Measurements from ENCODE around the gene OST4.

OST4 gene

DNA sequence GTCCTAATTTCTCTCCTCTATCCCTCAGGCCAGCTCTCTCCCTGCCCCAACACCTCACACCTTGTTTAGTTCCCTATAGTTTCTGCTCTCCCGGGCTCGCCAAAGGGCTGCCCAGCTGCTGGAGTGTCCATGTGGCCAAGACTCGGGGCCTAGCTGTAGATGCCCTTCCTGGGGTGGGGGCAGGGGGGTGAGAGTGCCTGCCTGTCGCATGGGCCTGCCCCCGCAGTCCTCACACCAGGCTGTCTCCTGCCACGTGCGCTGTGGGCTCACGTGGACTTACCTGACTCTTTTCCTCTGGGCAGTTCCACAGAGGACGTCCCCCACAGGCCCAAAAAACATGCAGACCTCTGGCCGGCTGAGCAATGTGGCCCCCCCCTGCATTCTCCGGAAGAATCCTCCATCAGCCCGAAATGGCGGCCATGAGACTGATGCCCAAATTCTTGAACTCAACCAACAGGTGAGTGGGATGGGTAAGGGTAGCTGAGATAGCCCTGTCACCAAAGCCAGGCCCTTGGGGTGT, 46.1 kb downstream of the OST4 start:
- DNase-seq (ENCODE audit: low read depth), result no peak

DNA sequence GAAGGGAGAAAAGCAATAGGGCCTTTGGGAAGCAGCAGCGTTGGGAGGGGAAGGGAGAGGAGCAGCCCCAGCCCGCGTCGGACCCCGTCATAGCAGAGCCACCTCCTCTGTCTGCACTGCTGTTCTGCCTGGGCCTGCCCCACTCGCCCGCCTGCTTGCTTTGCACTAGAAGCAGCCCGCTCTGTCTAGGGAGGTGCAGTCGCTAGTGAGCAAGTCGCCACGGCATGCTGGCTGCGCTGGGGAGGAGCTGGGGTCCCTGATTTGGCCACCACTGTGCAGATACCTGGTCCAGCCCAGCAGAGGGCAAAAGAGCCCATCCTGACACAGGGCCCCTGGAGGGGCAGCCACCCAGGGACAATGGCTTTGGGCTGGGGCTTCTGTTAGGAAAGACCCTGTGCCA, 46.6 kb downstream of the OST4 start:
- DNase-seq (ENCODE audit: low read depth), result no peak

DNA sequence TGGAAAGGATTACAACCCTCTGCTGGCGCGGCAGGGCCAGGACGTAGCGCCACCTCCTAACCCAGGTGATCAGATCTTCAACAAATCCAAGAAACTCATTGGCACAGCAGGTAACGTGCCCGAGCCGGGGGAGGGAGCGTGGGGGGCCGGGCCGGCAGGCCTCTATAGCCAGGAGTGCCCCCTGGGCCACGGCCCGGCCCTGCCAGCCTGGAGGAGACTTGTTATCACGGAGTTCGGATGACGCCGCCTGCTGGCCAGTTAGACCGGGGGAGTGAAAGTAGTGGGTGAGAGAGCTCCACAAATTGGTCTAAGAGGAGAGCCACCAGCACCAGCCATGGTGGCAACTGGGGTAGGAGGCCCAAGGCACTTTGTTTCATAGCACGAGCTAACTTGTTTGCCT, 47.3 kb downstream of the OST4 start:
- DNase-seq (ENCODE audit: low read depth), result no peak

DNA sequence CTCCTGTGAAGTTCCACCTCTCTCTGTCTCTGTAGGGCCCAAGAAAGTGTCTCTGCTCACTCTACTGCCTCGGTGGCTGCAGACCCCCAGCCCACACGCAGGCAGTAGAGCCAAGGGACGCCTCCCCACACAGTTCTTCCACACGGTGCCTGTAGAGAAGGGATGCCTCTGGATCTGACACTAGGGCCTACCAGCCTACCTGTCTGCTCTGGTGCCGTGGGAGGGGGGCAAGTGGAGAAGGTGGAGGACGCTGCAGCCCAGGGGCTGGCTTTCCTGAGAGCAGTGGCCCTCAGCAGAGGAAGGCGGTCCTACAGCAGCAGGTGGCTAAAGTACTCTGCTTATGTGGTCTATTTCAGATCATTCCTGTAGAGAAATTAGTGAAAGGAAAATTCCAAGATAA, 47.7 kb downstream of the OST4 start:
- DNase-seq (ENCODE audit: low read depth), result no peak

DNA sequence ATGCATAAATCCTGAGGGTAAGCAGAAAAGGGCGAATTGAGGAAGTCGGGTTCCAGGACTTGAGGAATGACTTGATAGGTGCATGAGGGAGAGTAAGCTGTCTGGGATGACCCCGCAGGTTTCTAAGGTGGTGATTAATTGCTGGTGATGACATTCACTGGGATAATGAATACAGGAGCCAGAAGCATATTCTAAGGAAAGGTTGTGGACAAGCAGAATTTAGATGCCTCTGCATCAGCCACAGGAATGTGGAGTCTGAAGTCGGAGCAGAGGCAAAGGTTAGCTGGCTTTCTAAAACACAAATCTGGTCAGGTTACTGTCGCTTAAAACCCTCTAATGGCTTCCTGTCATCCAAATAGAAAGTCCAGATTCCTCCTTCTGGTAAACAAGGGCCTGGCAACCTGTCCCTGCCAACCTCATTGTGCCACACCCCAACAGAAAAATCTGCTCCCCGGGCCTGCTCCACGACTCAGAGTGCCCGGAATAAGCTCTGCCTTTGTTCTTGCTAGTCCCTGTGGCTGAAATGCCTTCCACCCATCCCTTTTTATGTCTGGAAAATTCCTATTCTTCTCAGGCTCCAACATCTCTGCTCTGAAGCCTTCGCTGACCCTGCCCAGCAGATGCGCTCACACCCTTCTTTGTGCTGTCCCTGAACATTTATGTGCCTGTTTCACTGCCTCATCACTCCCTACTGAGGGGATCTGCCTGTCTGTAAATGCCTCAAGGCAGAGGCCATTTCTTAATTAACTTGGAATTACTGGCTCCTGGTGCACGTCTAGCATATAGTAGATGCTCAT, 50.0 kb downstream of the OST4 start:
- no peak for DNase-seq (ENCODE audit: low read depth)
